ENCODE results near the gene KLHL30. TPM values are rescaled to one million over a fixed set of nuclear protein-coding genes. Genes with fewer than 3 reads are reported as not detected.

KLHL30 gene
- total RNA-seq, 1 donor from 2014 or later, result 2.4 TPM

GRCh38 chr2:238117199-238118154 is 21.0 kb upstream of the KLHL30 start:
- no peak for DNase-seq (ENCODE audit: low read depth)
- Histone ChIP-seq H3K4me3 (ENCODE audit: low read depth, low read length) (no peak overlapping the region), H3K36me3 (ENCODE audit: control insufficient read depth, insufficient read depth, low read length) (no peaks in the 10 kb centered on the region), H3K27me3 (ENCODE audit: control insufficient read depth, insufficient read depth, low read length) (peaks cover 21% of the 10 kb centered on the region)
- TF ChIP-seq CTCF (IDR thresholded peaks at IDR 0.05; ENCODE audit: insufficient read depth, low read length, poor library complexity, severe bottlenecking), result no peak

GRCh38 chr2:238119756-238120462 is 18.6 kb upstream of the KLHL30 start:
- no peak for DNase-seq (ENCODE audit: low read depth)
- Histone ChIP-seq H3K27me3 (ENCODE audit: control insufficient read depth, insufficient read depth, low read length) (peaks cover 24% of the 10 kb centered on the region), H3K36me3 (ENCODE audit: control insufficient read depth, insufficient read depth, low read length) (no peaks in the 10 kb centered on the region), H3K4me3 (ENCODE audit: low read depth, low read length) (no peak overlapping the region)
- TF ChIP-seq CTCF (IDR thresholded peaks at IDR 0.05; ENCODE audit: insufficient read depth, low read length, poor library complexity, severe bottlenecking), result no peak

- no peak for DNase-seq (ENCODE audit: low read depth)
- Histone ChIP-seq H3K36me3 (ENCODE audit: control insufficient read depth, insufficient read depth, low read length) (no peaks in the 10 kb centered on the region), H3K27me3 (ENCODE audit: control insufficient read depth, insufficient read depth, low read length) (peaks cover 24% of the 10 kb centered on the region), H3K4me3 (ENCODE audit: low read depth, low read length) (no peak overlapping the region)
- no peak for TF ChIP-seq CTCF (IDR thresholded peaks at IDR 0.05; ENCODE audit: insufficient read depth, low read length, poor library complexity, severe bottlenecking)
Measured at GRCh38 chr2:238120463-238121298, 17.8 kb upstream of the KLHL30 start.

- peaks cover 24% of the 10 kb centered on the region for H3K27me3 ChIP-seq (ENCODE audit: control insufficient read depth, insufficient read depth, low read length)
- no peak overlapping the region for H3K4me3 ChIP-seq (ENCODE audit: low read depth, low read length)
- DNase-seq (ENCODE audit: low read depth), result no peak
- TF ChIP-seq CTCF (IDR thresholded peaks at IDR 0.05; ENCODE audit: insufficient read depth, low read length, poor library complexity, severe bottlenecking), result no peak
- H3K36me3 ChIP-seq (ENCODE audit: control insufficient read depth, insufficient read depth, low read length), result no peaks in the 10 kb centered on the region
Measured at GRCh38 chr2:238121511-238122286, 16.8 kb upstream of the KLHL30 start.

Data from kidney epithelial cell (primary cell).